ENCODE data around the gene RPL18A.

Gene RPL18A

DNA sequence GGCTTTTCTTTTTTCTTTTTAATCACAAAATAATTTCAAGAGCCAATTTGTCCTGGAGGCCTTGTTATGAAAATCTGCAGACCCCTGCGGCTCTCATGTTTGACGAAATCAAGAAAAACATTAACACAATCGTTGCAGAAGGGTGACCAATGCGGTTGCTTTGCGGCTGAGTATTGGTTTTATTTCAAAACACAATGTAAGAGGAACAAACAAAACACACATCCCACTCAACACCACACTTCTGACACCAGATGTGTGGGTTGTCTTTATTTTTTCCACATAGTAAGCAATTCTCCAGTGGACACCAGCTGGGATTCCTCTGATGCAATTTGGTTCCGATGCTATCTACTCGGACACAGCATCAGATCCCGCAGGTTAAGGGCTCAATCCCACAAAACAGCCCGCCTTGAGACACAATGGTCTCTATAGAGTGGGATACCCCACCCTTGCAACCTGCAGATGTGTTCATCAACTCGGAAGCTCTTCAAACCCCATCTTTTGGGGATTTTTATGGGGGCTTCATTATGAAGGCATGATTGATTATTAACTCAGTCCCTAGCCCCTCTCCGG is 51.2 kb downstream of the RPL18A start:
- DNase-seq: no peak
